NCI-H748 (cell line): ENCODE data around the gene ATP13A2.
"Not testable (repeated sequence)": the region's sequence is repeated elsewhere in the genome, so short reads cannot be mapped to it uniquely, and the experiment has no call there.

Source experiments
- DNase-seq: peaks from one replicate; lab custom pipeline; 2025; ENCODE audit not compliant: unreplicated experiment; lab: John Stamatoyannopoulos, UW

ATP13A2 gene

GRCh38 chr1:16965486-16966067 is 46.2 kb downstream of the ATP13A2 start:
- DNase-seq, result no peak

- not testable (repeated sequence) for DNase-seq
Measured at GRCh38 chr1:16964169-16964568, 47.6 kb downstream of the ATP13A2 start.

DNA sequence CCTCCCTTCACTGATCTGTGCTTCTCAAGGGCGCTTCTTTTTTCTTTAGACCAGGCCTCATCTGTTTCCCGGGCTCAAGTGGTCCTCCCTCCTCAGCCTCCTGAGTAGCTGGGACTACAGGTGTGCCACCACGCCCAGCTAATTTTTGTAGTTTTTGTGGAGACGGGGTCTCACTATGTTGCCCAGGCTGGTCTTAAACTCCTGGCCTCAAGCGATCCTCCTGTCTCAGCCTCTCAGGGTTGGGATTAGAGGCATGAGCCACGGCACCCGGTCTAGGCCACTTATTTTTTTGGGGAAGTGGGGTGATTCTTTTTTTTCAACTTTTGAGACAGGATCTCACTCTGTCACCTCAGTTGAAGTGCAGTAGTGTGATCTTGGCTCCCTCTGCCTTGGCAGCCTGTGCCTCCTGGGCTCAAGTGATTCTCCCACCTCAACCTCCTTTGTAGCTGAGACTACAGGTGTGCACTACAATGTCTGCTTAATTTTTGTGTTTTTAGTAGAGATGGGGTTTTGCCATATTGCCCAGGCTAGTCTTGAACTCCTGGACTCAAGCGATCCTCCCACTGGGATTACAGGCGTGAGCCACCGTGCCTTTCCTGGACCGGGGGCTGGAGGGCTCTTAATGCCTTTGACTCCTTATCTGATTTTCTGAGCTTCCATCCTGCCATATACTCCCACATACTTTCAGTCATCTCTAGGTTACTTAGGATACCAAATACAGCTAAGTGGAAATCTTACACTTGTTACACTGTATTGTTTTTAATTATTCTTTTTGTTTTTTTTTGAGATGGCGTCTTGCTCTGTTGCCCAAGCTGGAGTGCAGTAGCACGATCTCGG is 50.2 kb downstream of the ATP13A2 start:
- no peak for DNase-seq

DNA sequence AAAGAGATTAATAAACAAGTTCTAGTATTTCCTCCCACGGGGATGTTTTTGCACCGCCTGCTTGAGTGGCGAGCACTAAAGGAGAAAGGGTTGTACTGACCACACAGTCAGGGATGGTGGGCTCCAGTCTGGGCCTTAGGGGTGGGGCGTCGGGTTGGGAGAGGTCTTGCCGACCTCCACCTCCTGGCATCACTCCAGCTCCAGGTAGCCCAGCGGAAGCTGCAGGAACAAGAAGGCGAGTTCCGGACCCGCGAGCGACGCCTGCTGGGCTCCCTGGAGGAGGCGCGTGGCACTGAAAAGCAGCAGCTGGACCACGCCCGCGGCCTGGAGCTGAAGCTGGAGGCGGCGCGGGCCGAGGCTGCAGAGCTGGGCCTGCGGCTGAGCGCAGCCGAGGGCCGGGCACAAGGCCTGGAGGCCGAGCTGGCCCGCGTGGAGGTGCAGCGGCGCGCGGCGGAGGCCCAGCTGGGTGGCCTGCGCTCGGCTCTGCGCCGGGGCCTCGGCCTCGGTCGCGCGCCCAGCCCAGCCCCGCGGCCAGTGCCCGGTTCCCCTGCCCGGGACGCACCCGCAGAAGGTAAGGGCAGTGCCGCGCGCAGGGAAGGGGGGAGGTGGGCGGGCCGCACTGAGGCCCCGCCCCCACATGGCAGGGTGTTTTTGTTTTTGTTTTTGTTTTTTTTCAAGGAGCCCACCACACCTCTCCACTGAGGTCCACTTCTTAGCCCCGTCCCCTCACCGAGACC is 51.0 kb downstream of the ATP13A2 start:
- DNase-seq, result peak; percentile 89

- DNase-seq, result no peak
Measured at GRCh38 chr1:16958475-16958874, 53.3 kb downstream of the ATP13A2 start.

DNA sequence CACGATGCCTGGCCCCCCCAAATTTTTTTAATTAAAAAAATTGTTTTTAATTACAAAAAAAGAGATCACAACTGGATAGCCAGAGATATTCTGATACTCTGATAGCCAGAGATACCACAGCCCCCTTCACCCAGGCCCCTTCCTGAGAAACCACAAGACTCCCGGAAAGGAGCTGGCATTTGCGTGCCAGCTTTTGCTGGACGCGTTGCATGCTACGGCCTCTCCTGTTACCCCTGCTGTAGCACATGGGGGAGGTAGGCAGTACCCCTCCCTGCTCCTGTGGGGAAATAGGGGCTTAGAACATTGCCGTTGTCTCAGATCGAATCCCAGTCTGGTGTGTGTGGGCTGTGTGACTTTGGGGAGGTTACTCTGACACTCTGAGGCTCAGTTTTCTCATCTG is 54.0 kb downstream of the ATP13A2 start:
- DNase-seq, result no peak

DNA sequence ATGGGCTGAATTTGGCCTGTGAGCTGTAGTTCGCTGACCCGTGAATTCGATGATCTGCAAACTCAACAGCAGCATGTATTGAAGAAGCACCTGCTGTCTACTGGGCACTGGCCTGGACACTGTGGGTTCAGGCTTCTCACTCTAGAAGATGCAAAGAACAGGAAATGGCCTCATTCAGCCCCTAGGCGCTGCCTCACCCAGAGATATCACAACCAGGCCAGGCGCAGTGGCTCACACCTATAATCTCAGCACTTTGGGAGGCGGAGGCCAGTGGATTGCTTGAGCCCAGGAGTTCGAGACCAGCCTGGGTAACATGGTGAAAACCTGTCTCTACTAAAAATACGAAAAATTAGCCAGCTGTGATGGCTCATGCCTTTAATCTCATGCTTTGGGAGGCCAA is 55.0 kb downstream of the ATP13A2 start:
- DNase-seq, result no peak

DNA sequence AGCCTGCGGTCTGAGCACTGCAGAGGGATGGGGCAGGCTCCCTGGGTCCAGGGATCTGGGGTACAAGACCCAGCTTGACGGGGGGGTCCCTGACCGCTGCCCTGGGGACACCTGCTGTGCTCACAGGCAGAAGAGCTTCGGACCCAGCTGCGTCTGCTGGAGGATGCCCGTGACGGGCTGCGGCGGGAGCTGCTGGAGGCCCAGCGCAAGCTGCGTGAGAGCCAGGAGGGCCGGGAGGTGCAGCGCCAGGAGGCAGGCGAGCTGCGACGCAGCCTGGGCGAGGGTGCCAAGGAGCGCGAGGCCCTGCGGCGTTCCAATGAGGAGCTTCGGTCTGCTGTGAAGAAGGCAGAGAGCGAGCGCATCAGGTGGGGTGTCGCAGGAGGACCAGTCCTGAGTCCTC is 56.5 kb downstream of the ATP13A2 start:
- DNase-seq, result no peak

GRCh38 chr1:16954579-16954978 is 57.1 kb downstream of the ATP13A2 start:
- no peak for DNase-seq

DNA sequence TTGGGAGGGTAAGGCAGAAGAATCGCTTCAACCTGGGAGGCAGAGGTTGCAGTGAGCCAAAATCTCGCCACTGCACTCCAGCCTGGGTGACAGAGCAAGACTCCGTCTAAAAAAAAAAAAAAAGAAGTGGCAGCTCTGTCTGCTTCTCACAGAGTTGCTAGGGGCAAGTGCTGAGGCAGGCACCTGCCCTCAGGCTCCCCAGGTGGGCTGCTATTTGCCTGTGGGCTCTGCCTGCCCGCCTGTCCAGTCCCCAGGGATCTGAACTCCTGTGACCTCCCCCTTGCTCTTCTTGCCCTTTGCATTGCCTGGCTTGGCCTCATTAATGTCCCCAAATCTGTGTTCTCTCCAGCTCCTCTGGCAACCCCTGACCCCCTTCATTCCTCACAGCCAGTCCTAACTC is 59.4 kb downstream of the ATP13A2 start:
- DNase-seq, result not testable (repeated sequence)

DNA sequence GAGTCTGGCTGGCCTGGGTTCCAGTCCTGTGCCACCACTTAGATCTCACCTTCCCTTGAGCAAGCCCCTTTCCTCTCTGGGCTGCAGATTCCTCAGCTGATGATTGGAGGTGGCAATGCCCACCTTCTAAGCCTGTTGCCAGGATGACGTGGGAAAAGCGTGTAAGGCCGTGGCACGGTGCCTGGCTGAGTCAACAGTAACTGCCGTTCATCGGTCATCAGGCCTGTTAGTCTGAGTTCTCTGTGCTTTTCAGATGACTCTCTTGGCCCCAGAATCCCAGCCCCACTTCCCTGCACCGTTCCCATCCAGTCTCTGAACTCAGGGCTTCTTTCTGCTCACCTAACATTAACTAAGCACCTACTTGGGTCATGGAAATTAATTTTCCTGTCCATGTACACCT is 62.7 kb downstream of the ATP13A2 start:
- DNase-seq, result not testable (repeated sequence)

DNA sequence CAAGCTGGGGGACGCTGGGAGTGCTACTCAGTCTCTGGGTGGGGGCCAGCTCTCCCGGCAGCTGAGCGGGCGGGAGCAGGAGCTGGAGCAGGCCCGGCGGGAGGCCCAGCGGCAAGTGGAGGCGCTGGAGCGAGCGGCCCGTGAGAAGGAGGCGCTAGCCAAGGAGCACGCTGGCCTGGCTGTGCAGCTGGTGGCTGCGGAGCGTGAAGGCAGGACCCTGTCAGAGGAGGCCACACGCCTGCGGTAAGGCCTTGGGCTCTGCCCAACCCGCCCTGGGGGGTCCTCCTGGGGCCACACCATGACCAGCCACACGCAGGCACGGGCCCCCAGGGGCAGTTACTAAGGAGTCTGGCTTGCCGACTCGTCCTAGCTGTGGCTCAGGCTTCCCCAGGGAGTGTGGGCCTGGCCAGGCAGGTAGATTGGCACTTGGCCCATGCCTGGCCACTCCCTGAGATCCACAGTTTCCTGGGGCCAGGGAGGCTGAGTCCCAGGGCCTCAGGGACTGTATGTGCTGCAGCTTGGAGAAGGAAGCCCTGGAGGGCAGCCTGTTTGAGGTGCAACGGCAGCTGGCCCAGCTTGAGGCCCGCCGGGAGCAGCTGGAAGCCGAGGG is 63.3 kb downstream of the ATP13A2 start:
- DNase-seq, result not testable (repeated sequence)

DNA sequence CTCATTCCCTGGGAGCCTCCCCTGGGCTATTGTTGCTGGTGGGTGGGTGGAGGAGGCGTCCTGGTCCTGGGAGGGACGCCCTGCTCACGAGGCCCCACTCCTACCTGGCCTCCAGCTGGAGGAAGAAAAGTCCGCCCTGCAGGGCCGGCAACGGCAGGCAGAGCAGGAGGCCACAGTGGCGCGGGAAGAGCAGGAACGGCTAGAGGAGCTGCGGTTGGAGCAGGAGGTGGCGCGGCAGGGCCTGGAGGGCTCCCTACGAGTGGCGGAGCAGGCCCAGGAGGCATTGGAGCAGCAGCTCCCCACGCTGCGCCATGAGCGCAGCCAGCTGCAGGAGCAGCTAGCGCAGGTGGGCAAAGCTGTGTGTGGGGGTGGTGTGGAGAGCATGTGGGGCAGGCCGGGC is 65.1 kb downstream of the ATP13A2 start:
- DNase-seq, result no peak

DNA sequence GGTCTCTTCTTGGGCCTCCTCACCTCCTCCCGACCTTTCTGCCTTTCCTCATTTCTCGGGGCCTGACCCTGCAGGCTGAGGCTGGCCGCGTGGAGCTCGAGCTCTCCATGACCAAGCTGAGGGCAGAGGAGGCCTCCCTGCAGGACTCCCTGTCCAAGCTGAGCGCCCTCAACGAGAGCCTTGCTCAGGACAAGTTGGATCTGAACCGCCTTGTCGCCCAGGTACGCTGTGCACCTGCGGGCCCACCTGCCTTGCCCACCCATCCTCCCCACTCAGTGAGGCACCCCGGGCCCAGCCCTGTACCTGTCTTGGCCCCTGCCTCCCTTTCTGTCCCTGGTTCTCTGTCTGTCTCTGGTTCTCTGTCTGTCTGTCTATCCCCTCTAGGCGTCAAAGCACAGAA is 65.5 kb downstream of the ATP13A2 start:
- not testable (repeated sequence) for DNase-seq

- not testable (repeated sequence) for DNase-seq
Measured at GRCh38 chr1:16945512-16945911, 66.2 kb downstream of the ATP13A2 start.

GRCh38 chr1:16944038-16944437 is 67.7 kb downstream of the ATP13A2 start:
- no peak for DNase-seq

GRCh38 chr1:16939386-16940180 is 72.1 kb downstream of the ATP13A2 start:
- not testable (repeated sequence) for DNase-seq

- DNase-seq, result no peak
Measured at GRCh38 chr1:16938351-16939321, 73.1 kb downstream of the ATP13A2 start.

GRCh38 chr1:16936580-16936979 is 75.1 kb downstream of the ATP13A2 start:
- DNase-seq, result not testable (repeated sequence)
